A549 (cell line): Measurements from ENCODE around the gene UROD.

Experiments
- CHD2 ChIP-seq: fragments of 150-350 bp; IDR thresholded peaks from 2 replicates; pipeline ENCODE4 v1.6.1; 2014; ENCODE audit warnings: low read length; ENCODE audit not compliant: partially characterized antibody
- CHD4 ChIP-seq: fragments of 200-600 bp; sonication (generic); IDR thresholded peaks from 2 replicates; pipeline ENCODE4 v1.6.1; 2016; ENCODE audit warnings: antibody characterized with exemption, mild to moderate bottlenecking, borderline replicate concordance
- FOXS1 ChIP-seq: fragments of 250-450 bp; sonication (Bioruptor Pico); IDR thresholded peaks from 2 replicates; pipeline ENCODE4 v1.5.0; 2020; ENCODE audit warnings: mild to moderate bottlenecking, moderate library complexity
- POLR2A ChIP-seq: IDR thresholded peaks from 2 replicates; pipeline ENCODE4 v1.6.1; 2012; ENCODE audit warnings: mild to moderate bottlenecking, low read length
- RAD21 ChIP-seq, 2 experiments: fragments of >200 bp in 1 of 2; sonication (Bioruptor Twin) in 1 of 2; formaldehyde crosslinking in 1 of 2; IDR thresholded peaks in 1 of 2; conservative IDR thresholded peaks in 1 of 2; 2 replicates in 1 of 2; 3 replicates in 1 of 2; pipeline ENCODE4 v1.6.1; 2012 to 2018; ENCODE audit warnings: inconsistent platforms in 1 of 2
- RCOR1 ChIP-seq: fragments of 150-350 bp; IDR thresholded peaks from 2 replicates; pipeline ENCODE4 v1.6.1; 2014; ENCODE audit warnings: antibody characterized with exemption, low read length, low read depth
- SMC3 ChIP-seq: fragments of >200 bp; sonication (Bioruptor Twin); formaldehyde crosslinking; IDR thresholded peaks from 3 replicates; pipeline ENCODE4 v1.6.1; 2018; ENCODE audit warnings: inconsistent platforms
- TF ChIP-seq, protein P1 (sequence below): fragments of >200 bp; sonication (Bioruptor Twin); formaldehyde crosslinking; IDR thresholded peaks from 3 replicates; pipeline ENCODE4 v1.5.1; 2016
- TF ChIP-seq, protein P2 (sequence below): fragments of 250-450 bp; sonication (Bioruptor Pico); IDR thresholded peaks from 2 replicates; pipeline ENCODE4 v1.5.0; 2021; ENCODE audit warnings: mild to moderate bottlenecking, moderate library complexity, borderline replicate concordance

DNA sequence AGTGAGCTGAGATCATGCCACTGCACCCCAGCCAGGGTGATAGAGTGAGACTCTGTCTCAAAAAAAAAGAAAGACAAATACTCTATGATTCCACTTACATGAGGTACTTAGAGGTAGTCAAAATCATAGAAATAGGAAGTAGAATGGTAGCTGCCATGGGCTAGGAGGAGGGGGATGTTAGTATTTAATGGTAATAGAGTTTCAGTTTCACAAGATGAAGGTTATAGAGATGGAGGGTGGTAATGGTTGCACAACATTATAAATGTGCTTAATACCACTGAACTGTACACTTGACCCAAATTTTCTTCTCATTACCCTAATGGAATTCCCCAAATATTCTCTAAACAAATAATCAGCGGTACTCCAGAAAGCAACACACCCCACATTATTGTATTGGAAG is 38.4 kb upstream of the UROD start:
- no peak for TF ChIP-seq POLR2A
- TF ChIP-seq CHD4, result no peak
- TF ChIP-seq SMC3, result no peak
- TF ChIP-seq, protein P1, sequence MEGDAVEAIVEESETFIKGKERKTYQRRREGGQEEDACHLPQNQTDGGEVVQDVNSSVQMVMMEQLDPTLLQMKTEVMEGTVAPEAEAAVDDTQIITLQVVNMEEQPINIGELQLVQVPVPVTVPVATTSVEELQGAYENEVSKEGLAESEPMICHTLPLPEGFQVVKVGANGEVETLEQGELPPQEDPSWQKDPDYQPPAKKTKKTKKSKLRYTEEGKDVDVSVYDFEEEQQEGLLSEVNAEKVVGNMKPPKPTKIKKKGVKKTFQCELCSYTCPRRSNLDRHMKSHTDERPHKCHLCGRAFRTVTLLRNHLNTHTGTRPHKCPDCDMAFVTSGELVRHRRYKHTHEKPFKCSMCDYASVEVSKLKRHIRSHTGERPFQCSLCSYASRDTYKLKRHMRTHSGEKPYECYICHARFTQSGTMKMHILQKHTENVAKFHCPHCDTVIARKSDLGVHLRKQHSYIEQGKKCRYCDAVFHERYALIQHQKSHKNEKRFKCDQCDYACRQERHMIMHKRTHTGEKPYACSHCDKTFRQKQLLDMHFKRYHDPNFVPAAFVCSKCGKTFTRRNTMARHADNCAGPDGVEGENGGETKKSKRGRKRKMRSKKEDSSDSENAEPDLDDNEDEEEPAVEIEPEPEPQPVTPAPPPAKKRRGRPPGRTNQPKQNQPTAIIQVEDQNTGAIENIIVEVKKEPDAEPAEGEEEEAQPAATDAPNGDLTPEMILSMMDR, result no peak
- no peak for TF ChIP-seq RAD21 (conservative IDR thresholded peaks at IDR 0.05 in 1 of 2, IDR thresholded peaks at IDR 0.05 in 1 of 2)
- no peak for TF ChIP-seq FOXS1
- TF ChIP-seq, protein P2, sequence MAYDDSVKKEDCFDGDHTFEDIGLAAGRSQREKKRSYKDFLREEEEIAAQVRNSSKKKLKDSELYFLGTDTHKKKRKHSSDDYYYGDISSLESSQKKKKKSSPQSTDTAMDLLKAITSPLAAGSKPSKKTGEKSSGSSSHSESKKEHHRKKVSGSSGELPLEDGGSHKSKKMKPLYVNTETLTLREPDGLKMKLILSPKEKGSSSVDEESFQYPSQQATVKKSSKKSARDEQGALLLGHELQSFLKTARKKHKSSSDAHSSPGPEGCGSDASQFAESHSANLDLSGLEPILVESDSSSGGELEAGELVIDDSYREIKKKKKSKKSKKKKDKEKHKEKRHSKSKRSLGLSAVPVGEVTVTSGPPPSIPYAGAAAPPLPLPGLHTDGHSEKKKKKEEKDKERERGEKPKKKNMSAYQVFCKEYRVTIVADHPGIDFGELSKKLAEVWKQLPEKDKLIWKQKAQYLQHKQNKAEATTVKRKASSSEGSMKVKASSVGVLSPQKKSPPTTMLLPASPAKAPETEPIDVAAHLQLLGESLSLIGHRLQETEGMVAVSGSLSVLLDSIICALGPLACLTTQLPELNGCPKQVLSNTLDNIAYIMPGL (CRISPR knock-in tag), result no peak
- TF ChIP-seq RCOR1, result no peak
- TF ChIP-seq CHD2, result no peak
